ENCODE data around the gene FLG2.

FLG2 gene

GRCh38 chr1:152359906-152360305 lies at the start of gene FLG2:
Gene FLG2, minus strand, starts transcription at chr1:152360006. Its CDS starts 1,122 bp downstream, at chr1:152358884.
- Mint-ChIP-seq H3K27me3 (peaks cover 5% of the 10 kb centered on the region), H3K27ac (no peak within 1 kb of the TSS), H3K9me3 (no peaks in the 10 kb centered on the region), H3K36me3 (no peaks in the 10 kb centered on the region), H3K4me1 (no peaks in the 10 kb centered on the region), H3K4me3 (no peak within 1 kb of the TSS)

- Mint-ChIP-seq H3K4me3 (no peak overlapping the region), H3K4me1 (no peaks in the 10 kb centered on the region), H3K27me3 (peaks cover 15% of the 10 kb centered on the region), H3K9me3 (no peaks in the 10 kb centered on the region), H3K27ac (no peak overlapping the region), H3K36me3 (no peaks in the 10 kb centered on the region)
These were observed 48.9 kb upstream of the FLG2 start for GRCh38 chr1:152408664-152409063.

GRCh38 chr1:152398812-152399698 lies 39.2 kb upstream of the FLG2 start:
- H3K4me3 Mint-ChIP-seq = no peak overlapping the region
- no peaks in the 10 kb centered on the region for H3K4me1 Mint-ChIP-seq
- no peaks in the 10 kb centered on the region for H3K36me3 Mint-ChIP-seq
- no peak overlapping the region for H3K27ac Mint-ChIP-seq
- H3K27me3 Mint-ChIP-seq = peaks cover 17% of the 10 kb centered on the region
- no peaks in the 10 kb centered on the region for H3K9me3 Mint-ChIP-seq

GRCh38 chr1:152397474-152397873 lies 37.7 kb upstream of the FLG2 start:
- Mint-ChIP-seq H3K27ac (no peak overlapping the region), H3K9me3 (no peaks in the 10 kb centered on the region), H3K27me3 (peaks cover 19% of the 10 kb centered on the region), H3K4me1 (no peaks in the 10 kb centered on the region), H3K36me3 (no peaks in the 10 kb centered on the region), H3K4me3 (no peak overlapping the region)

- Mint-ChIP-seq H3K27me3 (peaks cover 34% of the 10 kb centered on the region), H3K27ac (no peak overlapping the region), H3K36me3 (no peaks in the 10 kb centered on the region)
These were observed 34.3 kb upstream of the FLG2 start for GRCh38 chr1:152394151-152394550.

GRCh38 chr1:152392909-152393308 lies 33.1 kb upstream of the FLG2 start:
- Mint-ChIP-seq H3K4me3 (no peak overlapping the region), H3K27ac (no peak overlapping the region), H3K27me3 (peaks cover 36% of the 10 kb centered on the region), H3K4me1 (no peaks in the 10 kb centered on the region), H3K9me3 (peaks cover 6% of the 10 kb centered on the region), H3K36me3 (no peaks in the 10 kb centered on the region)

More at GRCh38 chr1:152394151-152394550, 34.3 kb upstream of the FLG2 start:
- Mint-ChIP-seq H3K9me3 (peaks cover 6% of the 10 kb centered on the region), H3K4me3 (no peak overlapping the region), H3K4me1 (no peaks in the 10 kb centered on the region)

GRCh38 chr1:152388889-152389288 lies 29.1 kb upstream of the FLG2 start:
- H3K27me3 Mint-ChIP-seq = peaks cover 33% of the 10 kb centered on the region
- no peaks in the 10 kb centered on the region for H3K36me3 Mint-ChIP-seq
- no peak overlapping the region for H3K27ac Mint-ChIP-seq
- H3K4me3 Mint-ChIP-seq = no peak overlapping the region
- H3K4me1 Mint-ChIP-seq = no peaks in the 10 kb centered on the region
- peaks cover 6% of the 10 kb centered on the region for H3K9me3 Mint-ChIP-seq

- peaks cover 30% of the 10 kb centered on the region for H3K27me3 Mint-ChIP-seq
- no peak overlapping the region for H3K27ac Mint-ChIP-seq
- no peak overlapping the region for H3K4me3 Mint-ChIP-seq
- H3K4me1 Mint-ChIP-seq = no peaks in the 10 kb centered on the region
- H3K36me3 Mint-ChIP-seq = no peaks in the 10 kb centered on the region
- peaks cover 6% of the 10 kb centered on the region for H3K9me3 Mint-ChIP-seq
These were observed 27.1 kb upstream of the FLG2 start for GRCh38 chr1:152386940-152387339.

- Mint-ChIP-seq H3K27me3 (peaks cover 10% of the 10 kb centered on the region), H3K4me3 (no peak overlapping the region), H3K27ac (no peak overlapping the region), H3K9me3 (no peaks in the 10 kb centered on the region), H3K4me1 (no peaks in the 10 kb centered on the region), H3K36me3 (no peaks in the 10 kb centered on the region)
These were observed 21.1 kb upstream of the FLG2 start for GRCh38 chr1:152380932-152381331.

GRCh38 chr1:152374451-152374850 lies 14.6 kb upstream of the FLG2 start:
- H3K36me3 Mint-ChIP-seq = no peaks in the 10 kb centered on the region
- peaks cover 8% of the 10 kb centered on the region for H3K9me3 Mint-ChIP-seq
- H3K4me1 Mint-ChIP-seq = no peaks in the 10 kb centered on the region
- H3K27me3 Mint-ChIP-seq = peaks cover 7% of the 10 kb centered on the region
- H3K4me3 Mint-ChIP-seq = no peak overlapping the region
- no peak overlapping the region for H3K27ac Mint-ChIP-seq

- Mint-ChIP-seq H3K27ac (no peak overlapping the region), H3K4me1 (no peaks in the 10 kb centered on the region), H3K4me3 (no peak overlapping the region), H3K9me3 (peaks cover 16% of the 10 kb centered on the region), H3K27me3 (peaks cover 10% of the 10 kb centered on the region), H3K36me3 (no peaks in the 10 kb centered on the region)
These were observed 12.9 kb upstream of the FLG2 start for GRCh38 chr1:152372672-152373071.

- no peaks in the 10 kb centered on the region for H3K4me1 Mint-ChIP-seq
- H3K27ac Mint-ChIP-seq = no peak overlapping the region
- no peaks in the 10 kb centered on the region for H3K36me3 Mint-ChIP-seq
- H3K27me3 Mint-ChIP-seq = peaks cover 19% of the 10 kb centered on the region
- peaks cover 16% of the 10 kb centered on the region for H3K9me3 Mint-ChIP-seq
- H3K4me3 Mint-ChIP-seq = no peak overlapping the region
These were observed 7.6 kb upstream of the FLG2 start for GRCh38 chr1:152367436-152367835.

- Mint-ChIP-seq H3K4me1 (no peaks in the 10 kb centered on the region), H3K36me3 (no peaks in the 10 kb centered on the region), H3K4me3 (no peak overlapping the region), H3K9me3 (no peaks in the 10 kb centered on the region), H3K27me3 (peaks cover 12% of the 10 kb centered on the region), H3K27ac (no peak overlapping the region)
These were observed 3.1 kb downstream of the FLG2 start for GRCh38 chr1:152356736-152357135.

GRCh38 chr1:152349611-152350010 lies 10.2 kb downstream of the FLG2 start:
- Mint-ChIP-seq H3K27ac (no peak overlapping the region), H3K9me3 (no peaks in the 10 kb centered on the region), H3K27me3 (peaks cover 17% of the 10 kb centered on the region), H3K4me3 (no peak overlapping the region), H3K36me3 (no peaks in the 10 kb centered on the region), H3K4me1 (no peaks in the 10 kb centered on the region)

GRCh38 chr1:152348447-152348846 lies 11.4 kb downstream of the FLG2 start:
- Mint-ChIP-seq H3K9me3 (no peaks in the 10 kb centered on the region), H3K4me3 (no peak overlapping the region), H3K36me3 (no peaks in the 10 kb centered on the region), H3K27me3 (peaks cover 24% of the 10 kb centered on the region), H3K4me1 (no peaks in the 10 kb centered on the region), H3K27ac (no peak overlapping the region)

- Mint-ChIP-seq H3K36me3 (no peaks in the 10 kb centered on the region), H3K4me3 (no peak overlapping the region), H3K9me3 (no peaks in the 10 kb centered on the region), H3K27ac (no peak overlapping the region), H3K4me1 (no peaks in the 10 kb centered on the region), H3K27me3 (peaks cover 23% of the 10 kb centered on the region)
These were observed 12.6 kb downstream of the FLG2 start for GRCh38 chr1:152347116-152347728.

All from activated naive CD4-positive, alpha-beta T cell treated with anti-CD3 and anti-CD28 coated beads, Interleukin-2, amount 50 U/mL, for 24 hours (primary cell).